HL-60 (cell line): ENCODE measurements around the gene ASTN2.

Experiments
- DNase-seq, 2 experiments: peaks; one replicate each; pipeline ENCODE4 v3.0.0-alpha.2; 2010 to 2020; ENCODE audit warnings: low read depth in 1 of 2, low spot score in 1 of 2
- H3K27ac ChIP-seq: fragments of 250-450 bp; sonication (Bioruptor Pico); replicated peaks from 2 replicates; pipeline ENCODE4 v1.5.1; 2020; ENCODE audit warnings: mild to moderate bottlenecking, moderate library complexity
- H3K27me3 ChIP-seq: fragments of 250-450 bp; sonication (Bioruptor Pico); 2 replicates; pipeline ENCODE4 v1.5.1; 2021; ENCODE audit warnings: mild to moderate bottlenecking, moderate library complexity; ENCODE audit not compliant: insufficient read depth, poor library complexity, severe bottlenecking
- H3K4me3 ChIP-seq: replicated peaks from 2 replicates; pipeline ENCODE4 v1.5.1; 2011; ENCODE audit warnings: mild to moderate bottlenecking, control low read depth, low read length; ENCODE audit not compliant: insufficient read depth
- CTCF ChIP-seq: IDR thresholded peaks from one replicate; pipeline ENCODE4 v1.5.1; 2011; ENCODE audit warnings: low read length, control low read depth, inconsistent platforms; ENCODE audit not compliant: insufficient read depth
- GABPA ChIP-seq: IDR thresholded peaks from 2 replicates; pipeline ENCODE4 v1.6.1; 2012; ENCODE audit warnings: low read depth
- POLR2AphosphoS5 ChIP-seq: IDR thresholded peaks from 2 replicates; pipeline ENCODE4 v1.6.1; 2012; ENCODE audit warnings: low read depth
- REST ChIP-seq: IDR thresholded peaks from 2 replicates; pipeline ENCODE4 v1.6.1; 2012; ENCODE audit warnings: low read depth; ENCODE audit not compliant: insufficient replicate concordance
- SPI1 ChIP-seq: IDR thresholded peaks from 2 replicates; pipeline ENCODE4 v1.6.1; 2012; ENCODE audit warnings: low read depth, mild to moderate bottlenecking, borderline replicate concordance

The ASTN2 gene

GRCh38 chr9:116483622-116484491, 931.0 kb downstream of the ASTN2 start:
- TF ChIP-seq POLR2AphosphoS5 (no peak), REST (no peak), SPI1 (no peak), GABPA (no peak)
- no peak for DNase-seq
- Histone ChIP-seq H3K27me3 (no peaks in the 10 kb centered on the region), H3K4me3 (no peak overlapping the region), H3K27ac (no peak overlapping the region)

- TF ChIP-seq REST (no peak), CTCF (no peak), POLR2AphosphoS5 (no peak), GABPA (no peak), SPI1 (no peak)
- Histone ChIP-seq H3K4me3 (no peak overlapping the region), H3K27ac (no peak overlapping the region), H3K27me3 (no peaks in the 10 kb centered on the region)
- no peak for DNase-seq
Observed at GRCh38 chr9:116482740-116483139, 932.1 kb downstream of the ASTN2 start.

GRCh38 chr9:116480700-116481099, 934.2 kb downstream of the ASTN2 start:
- H3K27ac ChIP-seq = no peak overlapping the region
- no peak for DNase-seq
- no peaks in the 10 kb centered on the region for H3K27me3 ChIP-seq
- no peak overlapping the region for H3K4me3 ChIP-seq
- TF ChIP-seq POLR2AphosphoS5 = no peak
- no peak for TF ChIP-seq GABPA
- TF ChIP-seq REST = no peak
- no peak for TF ChIP-seq SPI1
- TF ChIP-seq CTCF = no peak
